ENCODE data around the gene ESRRA. TPM values are rescaled to one million over a fixed set of nuclear protein-coding genes. Genes with fewer than 3 reads are reported as not detected.

Gene ESRRA
- total RNA-seq, 3 donors from 2014 or later, result 81.5 to 93.4 (median 89.3) TPM

GRCh38 chr11:64338716-64339115 lies 33.4 kb downstream of the ESRRA start:
- Mint-ChIP-seq H3K9me3 (no peaks in the 10 kb centered on the region), H3K4me1 (ENCODE audit: low read depth) (peaks cover 33% of the 10 kb centered on the region), H3K4me3 (peak overlapping the region; percentile 88), H3K27me3 (ENCODE audit: low read depth) (no peaks in the 10 kb centered on the region), H3K36me3 (ENCODE audit: insufficient read depth) (peaks cover 9% of the 10 kb centered on the region)
- DNase-seq (no peak), ATAC-seq (no peak)

DNA sequence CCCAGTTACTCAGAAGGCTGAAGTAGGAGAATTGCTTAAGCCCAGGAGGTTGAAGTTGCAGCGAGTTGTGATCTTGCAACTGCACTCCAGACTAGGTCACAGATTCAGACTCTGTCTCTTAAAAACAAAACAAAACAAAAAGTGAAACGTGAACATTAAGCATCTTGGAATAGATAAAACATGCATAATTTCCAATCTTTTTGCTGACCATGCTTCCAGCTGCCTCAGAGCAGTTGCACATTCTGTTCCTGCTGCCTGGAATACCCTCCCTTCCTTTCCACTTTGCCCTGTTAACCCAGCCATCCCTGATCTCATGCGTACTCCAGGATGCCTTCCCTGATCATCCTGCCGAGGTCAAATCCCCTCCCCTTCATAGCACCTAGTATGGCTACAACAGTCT lies 34.0 kb downstream of the ESRRA start:
- Mint-ChIP-seq H3K4me3 (peak overlapping the region; percentile 88), H3K4me1 (ENCODE audit: low read depth) (peaks cover 33% of the 10 kb centered on the region), H3K36me3 (ENCODE audit: insufficient read depth) (peaks cover 9% of the 10 kb centered on the region), H3K9me3 (no peaks in the 10 kb centered on the region), H3K27me3 (ENCODE audit: low read depth) (no peaks in the 10 kb centered on the region)
- DNase-seq (no peak), ATAC-seq (no peak)

DNA sequence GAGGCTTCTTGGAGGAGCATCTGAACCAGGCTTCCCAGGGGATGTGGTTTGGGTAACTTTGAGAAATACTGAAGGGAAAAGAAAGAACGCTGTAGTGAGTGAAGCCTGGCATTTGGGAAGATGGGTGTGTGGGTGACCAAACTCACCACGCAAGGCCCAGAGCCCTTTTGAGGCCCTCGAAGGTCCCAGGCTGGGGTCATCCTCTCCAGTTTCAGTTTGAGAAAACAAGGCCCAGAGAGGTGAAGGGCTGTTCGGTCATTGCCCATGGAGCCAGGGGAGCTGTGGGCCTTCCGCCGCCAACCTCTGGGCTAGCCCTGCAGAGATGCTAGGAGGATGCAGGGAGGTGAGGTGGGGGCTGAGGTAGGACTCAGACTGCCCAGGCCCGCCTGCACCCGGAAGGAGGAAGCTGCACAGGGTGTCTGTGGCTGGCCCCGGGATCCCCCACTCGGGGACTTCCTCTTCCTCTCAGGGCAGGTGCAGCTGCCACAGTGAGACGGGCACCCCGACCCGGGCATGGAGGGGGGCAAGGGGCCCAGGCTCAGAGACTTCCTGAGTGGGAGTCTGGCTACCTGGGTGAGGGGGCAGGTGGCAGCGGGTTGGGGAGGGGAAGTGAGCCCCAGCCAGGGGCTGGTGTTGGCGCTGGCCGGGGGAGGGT lies 34.6 kb downstream of the ESRRA start, which contains the start of gene CCDC88B:
Gene CCDC88B, plus strand, starts transcription at position 451 of the 655 bp plus-strand sequence. Its CDS starts 63 bp downstream, at position 514.
- H3K36me3 Mint-ChIP-seq (ENCODE audit: insufficient read depth), result peaks cover 9% of the 10 kb centered on the region
- peaks cover 32% of the 10 kb centered on the region for H3K4me1 Mint-ChIP-seq (ENCODE audit: low read depth)
- DNase-seq, result peak; percentile 78
- no peaks in the 10 kb centered on the region for H3K9me3 Mint-ChIP-seq
- peak within 1 kb of the TSS; percentile 88 for H3K4me3 Mint-ChIP-seq
- no peaks in the 10 kb centered on the region for H3K27me3 Mint-ChIP-seq (ENCODE audit: low read depth)
- peak; percentile 81 to 82 for ATAC-seq

DNA sequence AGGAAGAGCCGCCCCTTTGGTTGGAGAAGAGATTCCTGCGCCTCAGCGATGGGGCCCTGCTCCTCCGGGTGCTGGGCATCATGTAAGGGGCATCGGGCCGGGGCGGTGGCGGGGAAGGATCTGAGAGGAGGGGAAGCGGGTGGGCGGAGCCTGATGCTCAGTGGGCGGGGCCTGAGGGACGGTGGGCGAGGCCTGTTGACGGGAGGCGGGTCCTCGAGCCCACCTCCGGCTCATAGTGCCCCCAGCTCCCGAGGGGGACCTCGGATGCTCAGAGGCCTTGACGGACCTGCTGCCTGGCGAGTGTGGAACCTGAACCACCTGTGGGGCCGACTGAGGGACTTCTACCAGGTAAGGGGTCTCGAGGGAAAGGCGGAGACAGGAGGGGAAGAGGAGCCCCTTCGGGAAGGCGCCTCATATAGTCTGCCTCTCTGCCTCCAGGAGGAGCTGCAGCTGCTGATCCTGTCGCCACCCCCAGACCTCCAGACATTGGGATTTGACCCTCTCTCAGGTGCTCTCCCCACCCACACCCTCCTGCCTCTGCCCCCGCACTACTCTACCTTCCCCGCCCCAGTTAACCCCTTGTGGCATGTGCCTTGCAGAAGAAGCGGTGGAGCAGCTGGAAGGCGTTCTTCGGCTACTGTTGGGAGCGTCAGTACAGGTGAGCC lies 35.5 kb downstream of the ESRRA start:
- Mint-ChIP-seq H3K4me3 (peak overlapping the region; percentile 88), H3K27me3 (ENCODE audit: low read depth) (no peaks in the 10 kb centered on the region), H3K4me1 (ENCODE audit: low read depth) (peaks cover 32% of the 10 kb centered on the region), H3K36me3 (ENCODE audit: insufficient read depth) (peaks cover 13% of the 10 kb centered on the region), H3K9me3 (no peaks in the 10 kb centered on the region)
- ATAC-seq (peak; percentile 55 to 61), DNase-seq (peak; percentile 75)

GRCh38 chr11:64341429-64341828 lies 36.1 kb downstream of the ESRRA start:
- Mint-ChIP-seq H3K36me3 (ENCODE audit: insufficient read depth) (peaks cover 15% of the 10 kb centered on the region), H3K4me3 (peak overlapping the region; percentile 88), H3K9me3 (no peaks in the 10 kb centered on the region), H3K4me1 (ENCODE audit: low read depth) (peaks cover 32% of the 10 kb centered on the region), H3K27me3 (ENCODE audit: low read depth) (no peaks in the 10 kb centered on the region)
- no peak for DNase-seq
- no peak for ATAC-seq

GRCh38 chr11:64341851-64342791 lies 36.8 kb downstream of the ESRRA start:
- Mint-ChIP-seq H3K9me3 (no peaks in the 10 kb centered on the region), H3K4me3 (peak overlapping the region; percentile 35), H3K36me3 (ENCODE audit: insufficient read depth) (peaks cover 15% of the 10 kb centered on the region), H3K27me3 (ENCODE audit: low read depth) (no peaks in the 10 kb centered on the region), H3K4me1 (ENCODE audit: low read depth) (peaks cover 32% of the 10 kb centered on the region)
- ATAC-seq (peak; percentile 80 to 81), DNase-seq (peak; percentile 89)

GRCh38 chr11:64342869-64343745 lies 37.8 kb downstream of the ESRRA start:
- ATAC-seq (peak; percentile 5 to 8), DNase-seq (no peak)
- peaks cover 31% of the 10 kb centered on the region for H3K4me1 Mint-ChIP-seq (ENCODE audit: low read depth)
- H3K36me3 Mint-ChIP-seq (ENCODE audit: insufficient read depth), result peaks cover 14% of the 10 kb centered on the region
- H3K27me3 Mint-ChIP-seq (ENCODE audit: low read depth), result no peaks in the 10 kb centered on the region
- H3K4me3 Mint-ChIP-seq, result no peak overlapping the region
- H3K9me3 Mint-ChIP-seq, result no peaks in the 10 kb centered on the region

DNA sequence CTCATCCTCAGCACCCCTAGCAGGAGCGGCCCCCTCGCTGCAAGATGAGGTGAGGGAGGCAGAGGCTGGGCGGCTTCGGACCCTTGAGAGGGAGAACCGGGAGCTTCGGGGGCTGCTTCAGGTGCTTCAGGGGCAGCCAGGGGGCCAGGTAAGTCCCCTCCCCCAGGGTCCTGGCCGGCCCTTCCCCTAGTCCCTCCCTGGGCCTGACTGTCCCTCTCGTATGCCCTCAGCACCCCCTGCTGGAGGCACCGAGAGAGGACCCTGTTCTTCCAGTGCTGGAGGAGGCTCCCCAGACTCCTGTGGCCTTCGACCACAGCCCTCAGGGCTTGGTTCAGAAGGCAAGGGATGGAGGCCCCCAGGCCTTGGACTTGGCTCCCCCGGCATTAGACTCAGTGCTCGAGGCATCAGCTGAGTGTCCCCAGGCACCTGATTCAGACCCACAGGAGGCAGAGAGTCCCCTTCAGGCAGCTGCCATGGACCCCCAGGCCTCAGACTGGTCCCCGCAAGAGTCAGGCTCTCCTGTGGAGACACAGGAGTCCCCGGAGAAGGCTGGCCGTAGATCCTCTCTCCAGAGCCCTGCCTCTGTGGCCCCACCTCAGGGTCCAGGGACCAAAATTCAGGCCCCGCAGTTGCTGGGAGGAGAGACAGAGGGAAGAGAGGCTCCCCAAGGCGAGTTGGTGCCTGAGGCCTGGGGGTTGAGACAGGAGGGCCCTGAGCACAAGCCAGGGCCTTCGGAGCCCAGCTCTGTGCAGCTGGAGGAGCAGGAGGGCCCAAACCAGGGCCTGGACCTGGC lies 38.6 kb downstream of the ESRRA start:
- DNase-seq (no peak), ATAC-seq (no peak)
- no peaks in the 10 kb centered on the region for H3K9me3 Mint-ChIP-seq
- H3K4me3 Mint-ChIP-seq, result no peak overlapping the region
- no peaks in the 10 kb centered on the region for H3K27me3 Mint-ChIP-seq (ENCODE audit: low read depth)
- H3K36me3 Mint-ChIP-seq (ENCODE audit: insufficient read depth), result peaks cover 12% of the 10 kb centered on the region
- peaks cover 27% of the 10 kb centered on the region for H3K4me1 Mint-ChIP-seq (ENCODE audit: low read depth)

DNA sequence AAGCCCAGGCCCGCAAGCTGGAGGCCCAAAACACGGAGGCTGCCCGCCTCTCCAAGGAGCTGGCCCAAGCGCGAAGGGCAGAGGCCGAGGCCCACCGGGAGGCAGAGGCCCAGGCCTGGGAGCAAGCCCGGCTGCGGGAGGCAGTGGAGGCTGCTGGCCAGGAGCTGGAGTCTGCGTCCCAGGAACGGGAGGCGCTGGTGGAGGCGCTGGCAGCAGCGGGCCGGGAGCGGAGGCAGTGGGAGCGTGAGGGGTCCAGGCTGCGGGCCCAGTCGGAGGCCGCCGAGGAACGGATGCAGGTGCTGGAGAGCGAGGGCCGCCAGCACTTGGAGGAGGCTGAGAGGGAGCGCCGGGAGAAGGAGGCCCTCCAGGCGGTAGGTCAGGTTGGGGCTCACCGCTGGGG lies 39.5 kb downstream of the ESRRA start:
- Mint-ChIP-seq H3K27me3 (ENCODE audit: low read depth) (no peaks in the 10 kb centered on the region), H3K4me1 (ENCODE audit: low read depth) (peaks cover 18% of the 10 kb centered on the region), H3K36me3 (ENCODE audit: insufficient read depth) (peaks cover 12% of the 10 kb centered on the region), H3K4me3 (no peak overlapping the region), H3K9me3 (no peaks in the 10 kb centered on the region)
- ATAC-seq (no peak), DNase-seq (no peak)

- Mint-ChIP-seq H3K4me3 (no peak overlapping the region), H3K9me3 (no peaks in the 10 kb centered on the region), H3K36me3 (ENCODE audit: insufficient read depth) (peaks cover 10% of the 10 kb centered on the region), H3K4me1 (ENCODE audit: low read depth) (peaks cover 3% of the 10 kb centered on the region), H3K27me3 (ENCODE audit: low read depth) (no peaks in the 10 kb centered on the region)
- DNase-seq (no peak), ATAC-seq (no peak)
Observed at GRCh38 chr11:64347193-64347867, 42.0 kb downstream of the ESRRA start.

- Mint-ChIP-seq H3K4me1 (ENCODE audit: low read depth) (peaks cover 3% of the 10 kb centered on the region), H3K36me3 (ENCODE audit: insufficient read depth) (peaks cover 10% of the 10 kb centered on the region), H3K9me3 (no peaks in the 10 kb centered on the region), H3K27me3 (ENCODE audit: low read depth) (no peaks in the 10 kb centered on the region), H3K4me3 (no peak overlapping the region)
- DNase-seq (no peak), ATAC-seq (no peak)
Observed at GRCh38 chr11:64348383-64349024, 43.2 kb downstream of the ESRRA start.

DNA sequence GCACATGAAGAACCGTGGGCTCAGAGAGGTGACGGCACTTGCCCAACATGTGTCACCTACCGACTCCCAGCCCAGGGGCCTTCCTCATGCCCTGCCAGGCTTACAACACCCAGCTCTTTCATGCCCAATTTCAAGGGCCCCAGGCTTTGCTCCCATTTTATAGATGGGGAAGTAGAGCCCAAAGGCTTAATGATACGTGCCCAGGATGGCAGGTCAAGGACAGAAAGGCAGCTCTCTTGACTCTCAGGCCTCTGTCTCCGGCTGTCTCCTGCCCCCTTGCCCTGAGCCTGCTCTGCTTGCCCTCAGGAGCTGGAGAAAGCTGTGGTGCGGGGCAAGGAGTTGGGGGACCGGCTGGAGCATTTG lies 43.7 kb downstream of the ESRRA start:
- Mint-ChIP-seq H3K27me3 (ENCODE audit: low read depth) (no peaks in the 10 kb centered on the region), H3K4me3 (no peak overlapping the region), H3K9me3 (no peaks in the 10 kb centered on the region), H3K36me3 (ENCODE audit: insufficient read depth) (peaks cover 10% of the 10 kb centered on the region), H3K4me1 (ENCODE audit: low read depth) (peaks cover 3% of the 10 kb centered on the region)
- DNase-seq (no peak), ATAC-seq (no peak)
